Spleen (tissue), 11 donors: Measurements from ENCODE around the gene MON1B. TPM values are rescaled to one million over a fixed set of nuclear protein-coding genes. Genes with fewer than 3 reads are reported as not detected.

Experiments
- DNase-seq: peaks from one replicate; pipeline ENCODE4 v3.0.0-alpha.2; 2020
- H3K27ac ChIP-seq, 8 donors: fragments of 200-600 bp; sonication (generic) in 7 of 8; 1 replicate in 4 of 8; 2 replicates in 4 of 8; pipeline versions ENCODE4 v1.5.0 to v1.8.0; 2016 to 2021; ENCODE audit warnings: inconsistent platforms in 4 of 8, mild to moderate bottlenecking in 4 of 8, moderate library complexity in 1 of 8
- H3K27me3 ChIP-seq, 7 donors: fragments of 200-600 bp; sonication (generic) in 6 of 7; replicated peaks in 1 of 7; 1 replicate in 4 of 7; 2 replicates in 3 of 7; pipeline versions ENCODE4 v1.5.0 to v1.8.0; 2016 to 2021; ENCODE audit warnings: inconsistent platforms in 3 of 7, mild to moderate bottlenecking in 1 of 7
- H3K36me3 ChIP-seq, 6 donors: fragments of 200-600 bp; sonication (generic) in 5 of 6; 1 replicate in 4 of 6; 2 replicates in 2 of 6; pipeline versions ENCODE4 v1.5.0 to v1.8.0; 2016 to 2021; ENCODE audit warnings: inconsistent platforms in 2 of 6
- H3K4me1 ChIP-seq, 6 donors: fragments of 200-600 bp; sonication (generic) in 5 of 6; 1 replicate in 3 of 6; 2 replicates in 3 of 6; pipeline versions ENCODE4 v1.5.0 to v1.8.0; 2016 to 2021; ENCODE audit warnings: inconsistent platforms in 3 of 6
- H3K4me3 ChIP-seq, 8 donors: fragments of 200-600 bp; sonication (generic) in 7 of 8; 1 replicate in 4 of 8; 2 replicates in 4 of 8; pipeline versions ENCODE4 v1.5.0 to v1.8.0; 2016 to 2021; ENCODE audit warnings: inconsistent platforms in 4 of 8, mild to moderate bottlenecking in 4 of 8, moderate library complexity in 2 of 8
- H3K9me3 ChIP-seq, 8 donors: fragments of 200-600 bp; sonication (generic) in 7 of 8; 1 replicate in 4 of 8; 2 replicates in 4 of 8; pipeline versions ENCODE4 v1.5.0 to v1.8.0; 2016 to 2021; ENCODE audit warnings: inconsistent platforms in 4 of 8
- POLR2A ChIP-seq, 3 donors: fragments of 450-650 bp; IDR thresholded peaks; one replicate each; pipeline ENCODE4 v1.5.1; 2017; ENCODE audit warnings: antibody characterized with exemption in 3 of 3, mild to moderate bottlenecking in 1 of 3
- POLR2AphosphoS5 ChIP-seq, 3 donors: sonication (generic); formaldehyde crosslinking; IDR thresholded peaks; one replicate each; pipeline ENCODE4 v1.5.1; 2017; ENCODE audit warnings: antibody characterized with exemption in 3 of 3
- WGBS, 5 donors: extraction: QIAGEN DNeasy Blood & Tissue Kit in 3 of 5; methylation state at CpG; one replicate each; pipeline versions ENCODE4 v1.1.5 to v1.1.7; 2013 to 2018; 5-methylcytosine and 5-hydroxymethylcytosine counted together
- intact Hi-C: fragments of 100-400 bp; cut with DNase I; formaldehyde crosslinking; loops from one replicate; pipeline ENCODE4 v1.15.0; 2023; ENCODE audit warnings: low total_unique reads
- polyA plus RNA-seq, 3 donors: library from polyadenylated mRNA; stranded (reverse); fragments of 200-250 nt; gene quantifications; one replicate each; pipeline ENCODE4 v1.2.1, GENCODE V29; 2013
- total RNA-seq, 7 donors: library from RNA; depleted of rRNA in 3 of 7; stranded (reverse); fragments of >200 nt in 3 of 7; fragmentation: NEBNext Ultra II Directional in 4 of 7; extraction: Animal tissue kit (Norgen Biotek cat#: 25700) in 4 of 7; gene quantifications; one replicate each; pipeline versions ENCODE4 v1.1.0 to v1.2.1, GENCODE V29; 2016 to 2021
- TF ChIP-seq, protein P1 (sequence below), 11 experiments: fragments of 200-600 bp in 7 of 11; fragments of 450-650 bp in 4 of 11; sonication (generic) in 4 of 11; IDR thresholded peaks in 8 of 11; conservative IDR thresholded peaks in 3 of 11; 1 replicate in 7 of 11; 2 replicates in 4 of 11; pipeline versions ENCODE4 v1.4.0 to v1.8.0; 2016 to 2021; ENCODE audit warnings: antibody characterized with exemption in 11 of 11, inconsistent platforms in 4 of 11, mild to moderate bottlenecking in 1 of 11
- donor health status: healthy with polysubstance abuse.
- donor health status: DM: no; HTN: no; CAD: no; lungs with moderate emphysema.
- donor health status: DM: no; HTN: no; CAD: no.
- donor health status: Bipolar disorder and iron deficiency.
- donor health status: healthy.
- donor health status: DM: no; HTN: no; CAD: no.
- donor health status: DM: yes; HTN: yes; CAD: no.

MON1B gene
- total and polyA plus RNA-seq, 10 donors = 7.5 to 71.0 (median 45.5) TPM

DNA sequence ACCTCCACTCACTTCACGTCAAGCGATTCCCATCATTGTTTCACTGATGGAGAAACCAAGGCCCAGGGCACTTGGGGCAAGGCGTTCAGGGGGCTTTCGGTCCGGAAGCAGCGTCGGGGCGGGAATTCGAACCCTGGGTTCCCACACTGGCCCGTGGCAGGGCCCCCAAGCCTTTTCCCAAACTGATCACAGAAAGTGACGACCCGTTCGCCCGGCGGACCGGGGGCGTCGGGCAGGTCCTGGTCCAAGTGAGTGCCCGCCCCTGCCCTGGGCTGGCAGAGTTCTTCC is 856 bp upstream of the MON1B start:
- Histone ChIP-seq H3K27me3 (peaks cover 0 to 4% (median 0%) of the 10 kb centered on the region in 7 donors), H3K36me3 (peaks cover 0 to 26% (median 22%) of the 10 kb centered on the region in 6 donors), H3K27ac (peak overlapping the region; percentile 93 to 99 (median 98)), H3K9me3 (no peaks in the 10 kb centered on the region), H3K4me3 (peak overlapping the region; percentile 50 to 90 (median 78)), H3K4me1 (peaks cover 8 to 53% (median 35%) of the 10 kb centered on the region in 6 donors)
- intact Hi-C loops = no loop called here
- DNase-seq = no peak
- WGBS, 5 donors = 0% methylated on average over 16 to 19 of the region's 19 CpGs
- TF ChIP-seq, protein P1, sequence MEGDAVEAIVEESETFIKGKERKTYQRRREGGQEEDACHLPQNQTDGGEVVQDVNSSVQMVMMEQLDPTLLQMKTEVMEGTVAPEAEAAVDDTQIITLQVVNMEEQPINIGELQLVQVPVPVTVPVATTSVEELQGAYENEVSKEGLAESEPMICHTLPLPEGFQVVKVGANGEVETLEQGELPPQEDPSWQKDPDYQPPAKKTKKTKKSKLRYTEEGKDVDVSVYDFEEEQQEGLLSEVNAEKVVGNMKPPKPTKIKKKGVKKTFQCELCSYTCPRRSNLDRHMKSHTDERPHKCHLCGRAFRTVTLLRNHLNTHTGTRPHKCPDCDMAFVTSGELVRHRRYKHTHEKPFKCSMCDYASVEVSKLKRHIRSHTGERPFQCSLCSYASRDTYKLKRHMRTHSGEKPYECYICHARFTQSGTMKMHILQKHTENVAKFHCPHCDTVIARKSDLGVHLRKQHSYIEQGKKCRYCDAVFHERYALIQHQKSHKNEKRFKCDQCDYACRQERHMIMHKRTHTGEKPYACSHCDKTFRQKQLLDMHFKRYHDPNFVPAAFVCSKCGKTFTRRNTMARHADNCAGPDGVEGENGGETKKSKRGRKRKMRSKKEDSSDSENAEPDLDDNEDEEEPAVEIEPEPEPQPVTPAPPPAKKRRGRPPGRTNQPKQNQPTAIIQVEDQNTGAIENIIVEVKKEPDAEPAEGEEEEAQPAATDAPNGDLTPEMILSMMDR (IDR thresholded peaks at IDR 0.05 in 8 of 11, conservative IDR thresholded peaks at IDR 0.05 in 3 of 11) = no peak
- TF ChIP-seq POLR2A (IDR thresholded peaks at IDR 0.05) = no peak
- no peak for TF ChIP-seq POLR2AphosphoS5 (IDR thresholded peaks at IDR 0.05)

DNA sequence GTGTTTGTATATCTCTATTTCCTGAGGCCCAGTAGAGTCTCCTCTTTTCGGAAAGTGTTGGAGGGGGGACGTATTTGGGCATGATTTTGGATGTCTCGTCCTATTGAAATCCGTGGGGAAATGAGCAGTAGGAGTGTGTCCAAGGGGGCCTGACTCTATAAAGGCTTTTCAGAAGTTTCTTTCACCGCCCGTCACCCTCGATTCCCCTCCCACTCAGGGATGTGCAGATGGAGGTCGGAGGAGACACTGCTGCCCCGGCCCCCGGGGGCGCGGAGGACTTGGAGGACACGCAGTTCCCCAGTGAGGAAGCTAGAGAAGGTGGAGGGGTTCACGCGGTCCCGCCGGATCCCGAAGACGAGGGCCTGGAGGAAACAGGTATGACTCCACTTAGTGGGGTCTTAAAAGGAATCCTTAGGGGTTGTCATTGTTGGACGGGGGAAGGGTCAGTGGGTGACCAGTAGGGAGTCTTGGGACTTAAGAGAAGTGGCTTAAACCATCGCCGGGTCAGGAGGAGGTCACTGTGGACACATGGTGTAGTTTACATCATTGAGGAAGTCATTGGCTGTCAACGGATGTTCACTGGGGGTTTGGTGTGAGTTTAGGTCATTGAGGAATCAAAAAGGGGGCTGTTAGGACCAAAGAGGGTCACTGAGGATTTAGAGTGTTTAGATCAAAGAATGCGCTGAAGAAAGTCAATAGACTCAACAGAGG is 424 bp downstream of the MON1B start:
- WGBS, 5 donors = 4 to 5% (median 4%) methylated on average over 23 to 24 of the region's 24 CpGs
- DNase-seq = peak; percentile 93
- intact Hi-C loops = no loop called here
- H3K27me3 ChIP-seq = no peaks in the 10 kb centered on the region
- peaks cover 8 to 61% (median 35%) of the 10 kb centered on the region in 6 donors for H3K4me1 ChIP-seq
- TF ChIP-seq POLR2AphosphoS5 (IDR thresholded peaks at IDR 0.05) (no peak), POLR2A (IDR thresholded peaks at IDR 0.05) (no peak)
- TF ChIP-seq, protein P1 (IDR thresholded peaks at IDR 0.05 in 8 of 11, conservative IDR thresholded peaks at IDR 0.05 in 3 of 11) = no peak
- peak overlapping the region; percentile 50 to 90 (median 78) for H3K4me3 ChIP-seq
- peak overlapping the region; percentile 93 to 99 (median 98) for H3K27ac ChIP-seq
- H3K9me3 ChIP-seq = no peaks in the 10 kb centered on the region
- peaks cover 0 to 39% (median 35%) of the 10 kb centered on the region in 6 donors for H3K36me3 ChIP-seq

DNA sequence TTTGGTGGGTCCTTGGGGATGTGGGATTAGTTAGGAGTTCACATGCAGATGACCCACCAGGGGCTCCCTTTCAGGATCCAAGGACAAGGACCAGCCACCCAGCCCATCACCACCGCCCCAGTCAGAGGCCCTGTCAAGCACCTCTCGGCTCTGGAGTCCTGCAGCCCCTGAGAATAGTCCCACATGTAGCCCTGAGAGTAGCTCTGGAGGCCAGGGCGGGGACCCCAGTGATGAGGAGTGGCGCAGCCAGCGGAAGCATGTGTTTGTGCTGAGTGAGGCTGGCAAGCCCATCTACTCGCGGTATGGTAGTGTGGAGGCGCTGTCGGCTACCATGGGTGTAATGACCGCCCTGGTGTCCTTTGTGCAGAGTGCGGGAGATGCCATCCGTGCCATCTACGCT is 2.4 kb downstream of the MON1B start:
- no peaks in the 10 kb centered on the region for H3K9me3 ChIP-seq
- H3K36me3 ChIP-seq = peaks cover 0 to 58% (median 54%) of the 10 kb centered on the region in 6 donors
- H3K27me3 ChIP-seq = no peaks in the 10 kb centered on the region
- H3K4me1 ChIP-seq = peaks cover 8 to 61% (median 35%) of the 10 kb centered on the region in 6 donors
- no peak overlapping the region for H3K27ac ChIP-seq
- peak; percentile 81 for DNase-seq
- TF ChIP-seq POLR2A (IDR thresholded peaks at IDR 0.05) (no peak), POLR2AphosphoS5 (IDR thresholded peaks at IDR 0.05) (no peak)
- TF ChIP-seq, protein P1 (IDR thresholded peaks at IDR 0.05 in 8 of 11, conservative IDR thresholded peaks at IDR 0.05 in 3 of 11) = no peak
- 93 to 99% (median 98%) methylated on average over 12 to 13 of the region's 13 CpGs for WGBS, 5 donors
- intact Hi-C loops = no loop called here
- peak overlapping the region in 1 of 8 donors; percentile 90 for H3K4me3 ChIP-seq
